Fibroblast of lung (primary cell): ENCODE measurements around the gene FOXS1. TPM values are rescaled to one million over a fixed set of nuclear protein-coding genes. Genes with fewer than 3 reads are reported as not detected.

Experiments used
- DNase-seq, 2 donors: peaks; one replicate each; pipeline versions ENCODE4 v3.0.0 to v3.0.0-alpha.2; 2010; ENCODE audit warnings: low read depth in 2 of 2
- H2AFZ ChIP-seq: 2 replicates; pipeline ENCODE4 v1.5.1; 2012; ENCODE audit warnings: low read length, control low read depth, inconsistent platforms
- H3K27ac ChIP-seq: 2 replicates; pipeline ENCODE4 v1.5.1; 2011; ENCODE audit warnings: low read length, control low read depth; ENCODE audit not compliant: insufficient read depth
- H3K27me3 ChIP-seq: 2 replicates; pipeline ENCODE4 v1.5.1; 2011; ENCODE audit warnings: mild to moderate bottlenecking, low read length; ENCODE audit not compliant: control insufficient read depth, insufficient read depth
- H3K36me3 ChIP-seq: 2 replicates; pipeline ENCODE4 v1.5.1; 2011; ENCODE audit warnings: low read length; ENCODE audit not compliant: control insufficient read depth, insufficient read depth
- H3K4me1 ChIP-seq: 2 replicates; pipeline ENCODE4 v1.5.1; 2011; ENCODE audit warnings: low read length; ENCODE audit not compliant: control insufficient read depth, insufficient read depth; ENCODE audit errors: extremely low read depth
- H3K4me2 ChIP-seq: 2 replicates; pipeline ENCODE4 v1.5.1; 2011; ENCODE audit warnings: low read length, control low read depth; ENCODE audit not compliant: insufficient read depth; ENCODE audit errors: extremely low read depth
- H3K4me3 ChIP-seq, 4 experiments: fragments of 200-600 bp in 1 of 4; sonication (generic) in 1 of 4; replicated peaks in 1 of 4; 2 replicates each; pipeline ENCODE4 v1.5.1; 2011 to 2016; ENCODE audit warnings: low read length in 4 of 4, low read depth in 3 of 4, mild to moderate bottlenecking in 3 of 4, control low read depth in 2 of 4, inconsistent platforms in 1 of 4, mixed read lengths in 1 of 4; ENCODE audit not compliant: insufficient read depth in 1 of 4; ENCODE audit errors: control extremely low read depth in 1 of 4
- H3K79me2 ChIP-seq: 2 replicates; pipeline ENCODE4 v1.5.1; 2012; ENCODE audit warnings: mild to moderate bottlenecking, low read length, inconsistent platforms; ENCODE audit not compliant: control insufficient read depth, insufficient read depth
- H3K9ac ChIP-seq: 2 replicates; pipeline ENCODE4 v1.5.1; 2011; ENCODE audit warnings: mild to moderate bottlenecking, low read length, control low read depth; ENCODE audit not compliant: insufficient read depth
- H3K9me3 ChIP-seq: 2 replicates; pipeline ENCODE4 v1.5.1; 2012; ENCODE audit warnings: low read depth, low read length; ENCODE audit not compliant: control insufficient read depth, insufficient read depth
- H4K20me1 ChIP-seq: 2 replicates; pipeline ENCODE4 v1.5.1; 2011; ENCODE audit warnings: low read length; ENCODE audit not compliant: control insufficient read depth, insufficient read depth; ENCODE audit errors: extremely low read depth
- EZH2 ChIP-seq: IDR thresholded peaks from 2 replicates; pipeline ENCODE4 v1.5.1; 2012; ENCODE audit warnings: low read length, control low read depth, mild to moderate bottlenecking; ENCODE audit errors: missing control alignments
- polyA plus RNA-seq, 2 donors: library from polyadenylated mRNA; depleted of rRNA in 1 of 2; stranded (reverse) in 1 of 2; unstranded in 1 of 2; fragments of >200 nt; gene quantifications; 2 replicates each; pipeline ENCODE4 v1.2.1, GENCODE V29; 2011 to 2012; ENCODE audit warnings: missing spikeins in 1 of 2
- total RNA-seq: library from RNA; depleted of rRNA; stranded (reverse); fragments of >200 nt; gene quantifications from 2 replicates; pipeline ENCODE4 v1.2.1, GENCODE V29; 2014
- TF ChIP-seq, protein P1 (sequence below), 2 donors: IDR thresholded peaks in 1 of 2; conservative IDR thresholded peaks in 1 of 2; 1 replicate in 1 of 2; 2 replicates in 1 of 2; pipeline ENCODE4 v1.5.1; 2011 to 2012; ENCODE audit warnings: low read length in 2 of 2, control low read depth in 1 of 2, inconsistent platforms in 1 of 2, low read depth in 1 of 2, mild to moderate bottlenecking in 1 of 2

Gene FOXS1
- total and polyA plus RNA-seq, 2 donors (not counting 1 experiment from before 2014, with no cell fraction given): under 0.01 TPM; not detected in 1

DNA sequence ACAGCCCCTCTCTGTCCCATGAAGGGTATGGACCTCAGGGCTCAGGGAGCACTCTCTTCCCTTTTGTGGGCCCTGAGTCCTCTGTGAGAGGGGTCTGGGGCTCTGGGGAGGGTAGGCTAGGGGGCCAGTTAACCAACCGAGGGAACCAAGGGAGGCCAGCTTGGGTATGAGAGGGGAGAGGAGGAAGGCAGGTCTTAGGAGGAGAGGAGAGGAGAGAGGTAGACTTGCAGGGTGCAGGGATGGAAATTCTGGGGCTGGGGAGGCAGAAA, 24.2 kb upstream of the FOXS1 start:
- no peak overlapping the region for H3K9ac ChIP-seq
- no peaks in the 10 kb centered on the region for H3K9me3 ChIP-seq
- peak overlapping the region in 1 of 4 experiments; percentile 39 for H3K4me3 ChIP-seq
- TF ChIP-seq, protein P1, sequence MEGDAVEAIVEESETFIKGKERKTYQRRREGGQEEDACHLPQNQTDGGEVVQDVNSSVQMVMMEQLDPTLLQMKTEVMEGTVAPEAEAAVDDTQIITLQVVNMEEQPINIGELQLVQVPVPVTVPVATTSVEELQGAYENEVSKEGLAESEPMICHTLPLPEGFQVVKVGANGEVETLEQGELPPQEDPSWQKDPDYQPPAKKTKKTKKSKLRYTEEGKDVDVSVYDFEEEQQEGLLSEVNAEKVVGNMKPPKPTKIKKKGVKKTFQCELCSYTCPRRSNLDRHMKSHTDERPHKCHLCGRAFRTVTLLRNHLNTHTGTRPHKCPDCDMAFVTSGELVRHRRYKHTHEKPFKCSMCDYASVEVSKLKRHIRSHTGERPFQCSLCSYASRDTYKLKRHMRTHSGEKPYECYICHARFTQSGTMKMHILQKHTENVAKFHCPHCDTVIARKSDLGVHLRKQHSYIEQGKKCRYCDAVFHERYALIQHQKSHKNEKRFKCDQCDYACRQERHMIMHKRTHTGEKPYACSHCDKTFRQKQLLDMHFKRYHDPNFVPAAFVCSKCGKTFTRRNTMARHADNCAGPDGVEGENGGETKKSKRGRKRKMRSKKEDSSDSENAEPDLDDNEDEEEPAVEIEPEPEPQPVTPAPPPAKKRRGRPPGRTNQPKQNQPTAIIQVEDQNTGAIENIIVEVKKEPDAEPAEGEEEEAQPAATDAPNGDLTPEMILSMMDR (conservative IDR thresholded peaks at IDR 0.05 in 1 of 2, IDR thresholded peaks at IDR 0.05 in 1 of 2; ENCODE audit: low read depth in 1 of 2, low read length in 2 of 2): no peak
- no peak for TF ChIP-seq EZH2
- H3K36me3 ChIP-seq: no peaks in the 10 kb centered on the region
- H4K20me1 ChIP-seq: no peaks in the 10 kb centered on the region
- peaks cover 47% of the 10 kb centered on the region for H3K27me3 ChIP-seq
- no peak overlapping the region for H2AFZ ChIP-seq
- H3K27ac ChIP-seq: no peak overlapping the region
- no peak overlapping the region for H3K4me2 ChIP-seq
- H3K79me2 ChIP-seq: no peaks in the 10 kb centered on the region
- no peak for DNase-seq
- no peaks in the 10 kb centered on the region for H3K4me1 ChIP-seq

DNA sequence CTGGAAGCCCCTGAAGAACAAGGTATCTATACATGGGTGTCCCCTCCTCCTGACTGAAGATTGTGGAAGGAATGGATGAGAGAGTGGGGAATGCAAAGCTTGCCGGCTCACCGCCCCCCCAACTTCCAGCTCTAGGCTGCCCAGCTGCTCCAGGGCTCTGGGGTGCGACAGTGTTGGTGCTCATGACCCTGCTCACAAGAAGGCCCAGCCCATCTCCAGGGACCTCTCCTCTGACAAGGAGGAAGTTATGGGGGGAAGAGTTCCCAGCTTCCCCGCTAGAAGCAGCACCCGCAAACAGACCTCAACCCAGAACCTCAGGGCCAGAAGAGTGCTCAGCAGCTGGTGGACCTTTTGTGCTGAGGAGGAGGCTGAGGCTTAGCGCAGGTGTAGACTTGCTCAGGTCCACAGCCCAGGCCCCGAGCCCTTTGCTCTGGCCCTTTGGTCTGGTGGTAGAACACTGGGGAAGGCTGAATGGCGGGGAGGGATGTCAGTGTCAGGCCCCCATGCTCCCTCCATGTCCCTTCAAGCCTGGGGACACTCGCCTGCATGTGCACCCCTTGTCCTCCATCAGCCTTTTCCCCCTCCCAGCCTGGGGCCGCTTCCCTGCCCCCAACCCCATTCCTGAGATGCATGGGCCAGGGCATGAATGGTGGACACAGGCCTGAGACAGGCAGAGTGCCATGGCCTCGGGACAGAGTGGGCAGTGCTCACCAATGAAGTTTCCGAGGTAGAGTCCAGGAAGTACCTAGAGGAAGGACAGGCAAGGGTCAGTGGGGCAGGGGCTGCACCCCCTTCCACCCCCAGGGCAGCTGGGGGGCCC, 23.7 kb upstream of the FOXS1 start:
- Histone ChIP-seq H3K4me1 (no peaks in the 10 kb centered on the region), H3K4me3 (no peak overlapping the region), H2AFZ (no peak overlapping the region), H3K79me2 (no peaks in the 10 kb centered on the region), H3K9me3 (no peaks in the 10 kb centered on the region), H4K20me1 (no peaks in the 10 kb centered on the region), H3K9ac (no peak overlapping the region), H3K36me3 (no peaks in the 10 kb centered on the region), H3K27ac (no peak overlapping the region), H3K4me2 (no peak overlapping the region), H3K27me3 (peaks cover 47% of the 10 kb centered on the region)
- TF ChIP-seq, protein P1 (conservative IDR thresholded peaks at IDR 0.05 in 1 of 2, IDR thresholded peaks at IDR 0.05 in 1 of 2; ENCODE audit: low read depth in 1 of 2, low read length in 2 of 2): no peak
- no peak for TF ChIP-seq EZH2
- no peak for DNase-seq

DNA sequence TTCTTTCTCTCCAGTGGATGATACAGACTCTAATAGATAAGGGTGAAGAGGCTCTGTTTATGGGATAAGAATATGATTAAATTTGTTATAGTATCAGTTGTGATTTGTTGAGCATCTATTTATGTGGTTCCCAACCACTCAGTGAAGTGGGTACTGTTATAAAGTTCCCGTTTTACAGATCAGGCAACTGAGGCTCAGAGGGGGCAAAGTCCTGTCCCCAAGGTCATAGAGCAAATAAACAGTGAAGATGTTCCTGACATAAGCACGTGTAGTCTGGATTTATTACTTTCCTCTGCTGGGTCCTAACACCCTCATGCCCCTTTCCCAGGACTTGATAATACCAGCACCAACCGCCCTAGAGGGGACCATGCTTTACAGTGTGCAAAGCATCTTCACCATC, 20.8 kb upstream of the FOXS1 start:
- TF ChIP-seq, protein P1 (conservative IDR thresholded peaks at IDR 0.05 in 1 of 2, IDR thresholded peaks at IDR 0.05 in 1 of 2; ENCODE audit: low read depth in 1 of 2, low read length in 2 of 2): no peak
- TF ChIP-seq EZH2: no peak

More for the DNA sequence above, 20.8 kb upstream of the FOXS1 start:
- Histone ChIP-seq H3K4me2 (no peak overlapping the region), H3K36me3 (no peaks in the 10 kb centered on the region), H3K9me3 (no peaks in the 10 kb centered on the region), H3K79me2 (no peaks in the 10 kb centered on the region), H4K20me1 (no peaks in the 10 kb centered on the region), H3K27me3 (peaks cover 42% of the 10 kb centered on the region), H3K4me3 (no peak overlapping the region), H3K27ac (no peak overlapping the region), H3K9ac (no peak overlapping the region), H2AFZ (no peak overlapping the region), H3K4me1 (no peaks in the 10 kb centered on the region)
- DNase-seq: no peak
